OCI-LY7 (cell line): ENCODE results near the gene TTC34. TPM values are rescaled to one million over a fixed set of nuclear protein-coding genes. Genes with fewer than 3 reads are reported as not detected.
A peak's percentile ranks its signal among the peaks of the same experiment; 100 is the strongest.
"Not testable (repeated sequence)": the region's sequence is repeated elsewhere in the genome, so short reads cannot be mapped to it uniquely, and the experiment has no call there.

ENCODE experiments used
- BruUV-seq: library from RNA; stranded (reverse); fragments of 400-500 nt; replicated peaks from 2 replicates; lab custom pipeline; 2021; lab: Mats Ljungman, UMichigan
- CTCF ChIA-PET: fragments of 300-600 bp; sonication (Branson Sonifier 250); formaldehyde crosslinking; loops from one replicate; lab custom pipeline; 2022; ENCODE audit warnings: antibody characterized with exemption; ENCODE audit not compliant: unreplicated experiment; lab: Charles Lee
- POLR2A ChIA-PET: fragments of 300-600 bp; sonication (Branson Sonifier 250); formaldehyde crosslinking; loops from one replicate; lab custom pipeline; 2022; ENCODE audit warnings: antibody characterized with exemption; lab: Charles Lee
- DNase-seq: peaks from one replicate; pipeline ENCODE4 v3.0.0-alpha.2; 2015; ENCODE audit warnings: low spot score
- H2AFZ ChIP-seq: fragments of 200-600 bp; sonication (generic), shearing (Covaris generic); 2 replicates; pipeline ENCODE4 v1.6.1; 2014; ENCODE audit warnings: mild to moderate bottlenecking, antibody characterized with exemption, low read length, moderate library complexity
- H3K27ac ChIP-seq: fragments of 200-600 bp; sonication (generic); 2 replicates; pipeline ENCODE4 v1.5.1; 2014; ENCODE audit warnings: mixed run types, low read depth, mild to moderate bottlenecking, moderate library complexity, low read length, inconsistent platforms; ENCODE audit not compliant: poor library complexity, severe bottlenecking
- H3K36me3 ChIP-seq: fragments of 200-600 bp; sonication (generic); 2 replicates; pipeline ENCODE4 v1.6.1; 2014; ENCODE audit warnings: mild to moderate bottlenecking, antibody characterized with exemption, low read length, moderate library complexity, mixed read lengths; ENCODE audit not compliant: insufficient read depth
- H3K4me1 ChIP-seq: fragments of 200-600 bp; sonication (generic); 2 replicates; pipeline ENCODE4 v1.5.1; 2014; ENCODE audit warnings: mild to moderate bottlenecking, low read length; ENCODE audit not compliant: insufficient read depth, poor library complexity, severe bottlenecking
- H3K4me2 ChIP-seq: fragments of 200-600 bp; sonication (generic); 2 replicates; pipeline ENCODE4 v1.6.1; 2014; ENCODE audit warnings: mild to moderate bottlenecking, low read length
- H3K4me3 ChIP-seq: fragments of 200-600 bp; sonication (generic); 2 replicates; pipeline ENCODE4 v1.5.1; 2014; ENCODE audit warnings: mild to moderate bottlenecking, low read depth, low read length; ENCODE audit not compliant: poor library complexity, severe bottlenecking
- H3K79me2 ChIP-seq: fragments of 200-600 bp; sonication (generic); 2 replicates; pipeline ENCODE4 v1.6.1; 2016; ENCODE audit warnings: low read depth, mild to moderate bottlenecking, low read length, moderate library complexity, mixed read lengths; ENCODE audit not compliant: insufficient read depth
- H3K9me2 ChIP-seq: fragments of 200-600 bp; sonication (generic); 2 replicates; pipeline ENCODE4 v1.6.1; 2016; ENCODE audit warnings: mild to moderate bottlenecking, low read length, mixed read lengths; ENCODE audit not compliant: insufficient read depth
- H3K9me3 ChIP-seq: fragments of 200-600 bp; sonication (generic); 2 replicates; pipeline ENCODE4 v1.6.1; 2014; ENCODE audit warnings: mild to moderate bottlenecking, mixed run types, low read length, mixed read lengths
- H4K20me1 ChIP-seq: fragments of 200-600 bp; sonication (generic); 2 replicates; pipeline ENCODE4 v1.6.1; 2014; ENCODE audit warnings: mild to moderate bottlenecking, antibody characterized with exemption, low read length, moderate library complexity, mixed read lengths; ENCODE audit not compliant: insufficient read depth
- intact Hi-C: fragments of 100-400 bp; cut with micrococcal nuclease; formaldehyde crosslinking; loops from one replicate; pipeline ENCODE4 v1.10.0; 2022; ENCODE audit not compliant: unreplicated experiment
- total RNA-seq, 2 experiments: library from RNA; depleted of rRNA in 1 of 2; stranded (reverse); fragments of >200 nt in 1 of 2; shearing (Covaris generic) in 1 of 2; gene quantifications; 2 replicates each; pipeline ENCODE4 v1.2.3, GENCODE V29; 2014 to 2022

The TTC34 gene
- total RNA-seq, 2 experiments from 2014 or later = 1.1 to 2.2 TPM

DNA sequence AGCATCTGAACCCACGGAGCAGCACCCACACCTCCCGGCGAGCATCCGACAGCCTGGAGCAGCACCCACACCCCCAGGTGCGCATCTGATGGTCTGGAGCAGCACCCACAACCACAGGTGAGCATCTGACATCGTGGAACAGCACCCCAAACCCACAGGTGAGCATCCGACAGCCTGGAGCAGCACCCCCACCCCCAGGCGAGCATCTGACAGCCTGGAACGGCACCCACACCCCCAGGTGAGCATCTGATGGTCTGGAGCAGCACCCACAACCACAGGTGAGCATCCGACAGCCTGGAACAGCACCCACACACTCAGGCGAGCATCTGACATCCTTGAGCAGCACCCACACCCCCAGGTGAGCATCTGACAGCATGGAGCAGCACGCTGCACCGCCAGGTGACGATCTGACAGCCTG, 114.3 kb downstream of the TTC34 start:
- CTCF ChIA-PET, H3K36me3 ChIP-seq, H3K9me2 ChIP-seq, H3K4me1 ChIP-seq, POLR2A ChIA-PET, DNase-seq, intact Hi-C loops, H4K20me1 ChIP-seq, H3K9me3 ChIP-seq, H3K27ac ChIP-seq, H2AFZ ChIP-seq, BruUV-seq, H3K79me2 ChIP-seq, H3K4me2 ChIP-seq, H3K4me3 ChIP-seq: not testable (repeated sequence)

DNA sequence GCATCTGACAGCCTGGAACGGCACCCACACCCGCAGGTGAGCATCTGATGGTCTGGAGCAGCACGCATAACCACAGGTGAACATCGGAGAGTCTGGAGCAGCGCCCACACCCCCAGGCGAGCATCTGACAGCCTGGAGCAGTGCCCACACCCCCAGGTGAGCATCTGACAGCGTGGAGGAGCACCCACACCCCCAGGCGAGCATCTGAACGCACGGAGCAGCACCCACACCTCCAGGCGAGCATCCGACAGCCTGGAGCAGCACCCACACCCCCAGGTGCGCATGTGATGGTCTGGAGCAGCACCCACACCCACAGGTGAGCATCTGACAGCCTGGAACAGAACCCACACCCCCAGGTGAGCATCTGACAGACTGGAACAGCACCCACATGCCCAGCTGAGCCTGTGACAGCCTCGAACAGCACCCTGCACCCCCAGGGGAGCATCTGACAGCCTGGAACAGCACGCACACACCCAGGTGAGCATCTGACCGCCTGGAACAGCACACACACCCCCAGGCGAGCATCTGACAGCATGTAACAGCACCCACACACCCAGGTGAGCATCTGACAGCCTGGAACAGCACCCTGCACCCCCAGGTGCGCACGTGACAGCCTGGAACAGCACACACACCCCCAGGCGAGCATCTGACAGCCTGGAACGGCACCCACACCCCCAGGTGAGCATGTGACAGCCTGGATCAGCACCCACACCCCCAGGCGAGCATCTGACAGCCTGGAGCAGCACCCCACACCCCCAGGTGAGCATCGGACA, 115.2 kb downstream of the TTC34 start:
- POLR2A ChIA-PET = not testable (repeated sequence)

DNA sequence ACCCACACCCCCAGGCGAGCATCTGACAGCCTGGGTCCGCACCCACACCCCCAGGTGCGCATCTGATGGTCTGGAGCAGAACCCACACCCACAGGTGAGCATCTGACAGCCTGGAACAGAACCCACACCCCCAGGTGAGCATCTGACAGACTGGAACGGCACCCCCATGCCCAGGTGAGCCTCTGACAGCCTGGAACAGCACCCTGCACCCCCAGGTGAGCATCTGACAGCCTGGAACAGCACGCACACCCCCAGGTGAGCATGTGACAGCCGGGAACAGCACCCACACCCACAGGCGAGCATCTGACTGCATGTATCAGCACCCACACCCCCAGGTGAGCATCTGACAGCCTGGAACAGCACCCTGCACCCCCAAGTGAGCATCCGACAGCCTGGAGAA, 115.8 kb downstream of the TTC34 start:
- H3K4me1 ChIP-seq, H3K27ac ChIP-seq, H3K4me2 ChIP-seq, POLR2A ChIA-PET, H3K79me2 ChIP-seq, BruUV-seq, H2AFZ ChIP-seq, H3K9me3 ChIP-seq, H3K9me2 ChIP-seq, H3K36me3 ChIP-seq, DNase-seq, intact Hi-C loops, H3K4me3 ChIP-seq, H4K20me1 ChIP-seq, CTCF ChIA-PET: not testable (repeated sequence)

More for the DNA sequence above, 115.2 kb downstream of the TTC34 start:
- H3K36me3 ChIP-seq, H3K4me2 ChIP-seq, H2AFZ ChIP-seq, H4K20me1 ChIP-seq, intact Hi-C loops, DNase-seq, H3K27ac ChIP-seq, BruUV-seq, H3K4me1 ChIP-seq, CTCF ChIA-PET, H3K79me2 ChIP-seq, H3K9me3 ChIP-seq, H3K4me3 ChIP-seq, H3K9me2 ChIP-seq: not testable (repeated sequence)

DNA sequence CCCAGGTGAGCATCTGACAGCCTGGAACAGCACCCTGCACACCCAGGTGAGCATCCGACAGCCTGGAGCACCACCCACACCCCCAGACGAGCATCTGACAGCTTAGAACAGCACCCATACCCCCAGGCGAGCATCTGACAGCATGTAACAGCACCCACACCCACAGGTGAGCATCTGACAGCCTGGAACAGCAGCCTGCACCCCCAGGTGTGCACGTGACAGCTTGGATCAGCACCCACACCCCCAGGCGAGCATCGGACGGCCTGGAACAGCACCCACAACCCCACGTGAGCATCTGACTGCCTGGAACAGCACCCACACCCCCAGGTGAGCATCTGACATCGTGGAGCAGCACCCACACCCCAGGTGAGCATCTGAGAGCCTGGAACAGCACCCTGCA, 116.6 kb downstream of the TTC34 start:
- H3K9me3 ChIP-seq, H3K27ac ChIP-seq, CTCF ChIA-PET, H2AFZ ChIP-seq, H3K36me3 ChIP-seq, H3K4me2 ChIP-seq, H3K4me1 ChIP-seq, H4K20me1 ChIP-seq, DNase-seq, H3K9me2 ChIP-seq, BruUV-seq, intact Hi-C loops, H3K79me2 ChIP-seq, H3K4me3 ChIP-seq, POLR2A ChIA-PET: not testable (repeated sequence)

DNA sequence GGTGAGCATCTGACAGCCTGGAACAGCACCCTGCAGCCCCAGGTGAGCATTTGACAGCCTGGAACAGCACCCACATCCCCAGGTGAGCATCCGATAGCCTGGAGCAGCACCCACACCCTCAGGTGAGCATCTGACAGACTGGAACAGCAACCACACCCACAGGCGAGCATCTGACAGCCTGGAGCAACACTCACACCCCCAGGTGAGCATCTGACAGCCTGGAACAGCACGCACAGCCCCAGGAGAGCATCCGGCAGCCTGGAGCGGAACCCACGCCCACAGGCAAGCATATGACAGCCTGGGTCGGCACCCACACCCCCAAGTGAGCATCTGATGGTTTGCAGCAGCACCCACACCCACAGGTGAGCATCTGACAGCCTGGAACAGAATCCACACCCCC, 117.5 kb downstream of the TTC34 start:
- H3K4me3 ChIP-seq, H3K9me3 ChIP-seq, H3K79me2 ChIP-seq, POLR2A ChIA-PET, H3K36me3 ChIP-seq, CTCF ChIA-PET, intact Hi-C loops, BruUV-seq, H3K27ac ChIP-seq, H3K4me2 ChIP-seq, H3K4me1 ChIP-seq, H4K20me1 ChIP-seq, H2AFZ ChIP-seq, H3K9me2 ChIP-seq: not testable (repeated sequence)
- peak; percentile 18 for DNase-seq

DNA sequence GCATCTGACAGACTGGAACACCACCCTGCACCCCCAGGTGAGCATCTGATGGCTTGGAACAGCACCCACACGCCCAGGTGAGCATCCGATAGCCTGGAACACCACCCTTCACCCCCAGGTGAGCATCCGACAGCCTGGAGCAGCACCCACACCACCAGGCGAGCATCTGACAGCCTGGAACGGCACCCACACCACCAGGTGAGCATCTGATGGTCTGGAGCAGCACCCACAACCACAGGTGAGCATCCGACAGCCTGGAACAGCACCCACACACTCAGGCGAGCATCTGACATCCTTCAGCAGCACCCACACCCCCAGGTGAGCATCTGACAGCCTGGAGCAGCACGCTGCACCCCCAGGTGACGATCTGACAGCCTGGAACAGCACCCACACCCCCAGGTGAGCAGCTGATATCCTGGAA, 118.2 kb downstream of the TTC34 start:
- H3K36me3 ChIP-seq, BruUV-seq, H3K4me2 ChIP-seq, H3K27ac ChIP-seq, H3K4me3 ChIP-seq, DNase-seq, H2AFZ ChIP-seq, H4K20me1 ChIP-seq, H3K79me2 ChIP-seq, H3K9me3 ChIP-seq, H3K4me1 ChIP-seq, POLR2A ChIA-PET, H3K9me2 ChIP-seq, CTCF ChIA-PET, intact Hi-C loops: not testable (repeated sequence)
